ENCODE results near the gene ZNF700.
"Not testable (repeated sequence)": the region's sequence is repeated elsewhere in the genome, so short reads cannot be mapped to it uniquely, and the experiment has no call there.

Gene ZNF700

GRCh38 chr19:11924886-11925650 lies at the start of gene ZNF700:
Gene ZNF700 (plus strand): TSS chr19:11925107. CDS start chr19:11925211, 104 bp downstream.
- FAIRE-seq, result peak; percentile 73
- DNase-seq (ENCODE audit: insufficient read length, low spot score), result peak; percentile 82
- peak; percentile 60 for TF ChIP-seq POLR2A (IDR thresholded peaks at IDR 0.05; ENCODE audit: low read depth, low read length)

- FAIRE-seq; DNase-seq (ENCODE audit: insufficient read length, low spot score): not testable (repeated sequence)
Observed at GRCh38 chr19:11879687-11880266, 45.1 kb upstream of the ZNF700 start.

GRCh38 chr19:11880598-11880997 lies 44.3 kb upstream of the ZNF700 start:
- no peak for TF ChIP-seq POLR2A (IDR thresholded peaks at IDR 0.05; ENCODE audit: low read depth, low read length)
- DNase-seq (ENCODE audit: insufficient read length, low spot score), result no peak
- no peak for FAIRE-seq

- no peak for FAIRE-seq
- DNase-seq (ENCODE audit: insufficient read length, low spot score), result peak; percentile 40
- no peak for TF ChIP-seq POLR2A (IDR thresholded peaks at IDR 0.05; ENCODE audit: low read depth, low read length)
Observed at GRCh38 chr19:11881151-11881800, 43.6 kb upstream of the ZNF700 start.

- FAIRE-seq (no peak), DNase-seq (ENCODE audit: insufficient read length, low spot score) (no peak)
- no peak for TF ChIP-seq POLR2A (IDR thresholded peaks at IDR 0.05; ENCODE audit: low read depth, low read length)
Observed at GRCh38 chr19:11882606-11883005, 42.3 kb upstream of the ZNF700 start.

- DNase-seq (ENCODE audit: insufficient read length, low spot score) (no peak), FAIRE-seq (no peak)
- no peak for TF ChIP-seq POLR2A (IDR thresholded peaks at IDR 0.05; ENCODE audit: low read depth, low read length)
Observed at GRCh38 chr19:11887234-11887610, 37.7 kb upstream of the ZNF700 start.

- peak; percentile 64 for TF ChIP-seq POLR2A (IDR thresholded peaks at IDR 0.05; ENCODE audit: low read depth, low read length)
- DNase-seq (ENCODE audit: insufficient read length, low spot score) (peak; percentile 67), FAIRE-seq (peak; percentile 62)
Observed at GRCh38 chr19:11887611-11888531, 37.0 kb upstream of the ZNF700 start, which contains the start of gene ZNF69. Gene ZNF69 (plus strand): TSS chr19:11887782. CDS start chr19:11887924, 142 bp downstream.

GRCh38 chr19:11889901-11890300 lies 35.0 kb upstream of the ZNF700 start:
- FAIRE-seq; DNase-seq (ENCODE audit: insufficient read length, low spot score): not testable (repeated sequence)

GRCh38 chr19:11890634-11891033 lies 34.3 kb upstream of the ZNF700 start:
- DNase-seq (ENCODE audit: insufficient read length, low spot score), result no peak
- no peak for FAIRE-seq
- no peak for TF ChIP-seq POLR2A (IDR thresholded peaks at IDR 0.05; ENCODE audit: low read depth, low read length)

- DNase-seq (ENCODE audit: insufficient read length, low spot score), result no peak
- no peak for TF ChIP-seq POLR2A (IDR thresholded peaks at IDR 0.05; ENCODE audit: low read depth, low read length)
- no peak for FAIRE-seq
Observed at GRCh38 chr19:11894851-11895250, 30.1 kb upstream of the ZNF700 start.

- TF ChIP-seq POLR2A (IDR thresholded peaks at IDR 0.05; ENCODE audit: low read depth, low read length), result no peak
- FAIRE-seq, result no peak
- no peak for DNase-seq (ENCODE audit: insufficient read length, low spot score)
Observed at GRCh38 chr19:11902228-11902627, 22.7 kb upstream of the ZNF700 start.

GRCh38 chr19:11905928-11906327 lies 19.0 kb upstream of the ZNF700 start:
- TF ChIP-seq POLR2A (IDR thresholded peaks at IDR 0.05; ENCODE audit: low read depth, low read length), result no peak
- FAIRE-seq (no peak), DNase-seq (ENCODE audit: insufficient read length, low spot score) (no peak)

GRCh38 chr19:11911937-11912336 lies 13.0 kb upstream of the ZNF700 start:
- not testable (repeated sequence) for DNase-seq (ENCODE audit: insufficient read length, low spot score); FAIRE-seq

GRCh38 chr19:11914417-11915051 lies 10.4 kb upstream of the ZNF700 start:
- FAIRE-seq; DNase-seq (ENCODE audit: insufficient read length, low spot score): not testable (repeated sequence)

Measured in H54 (cell line).